Cardiac muscle cell (in vitro differentiated cells and primary cell): ENCODE data around the gene PCDH9. TPM values are rescaled to one million over a fixed set of nuclear protein-coding genes. Genes with fewer than 3 reads are reported as not detected.

Experiments used
- DNase-seq, 2 donors: peaks; one replicate each; pipeline versions ENCODE4 v3.0.0 to v3.0.0-alpha.2; 2010 to 2017; ENCODE audit warnings: low read depth in 1 of 2, low spot score in 1 of 2
- H3K27ac ChIP-seq: fragments of 200-600 bp; sonication (generic); 2 replicates; pipeline ENCODE4 v1.5.1; 2016
- H3K27me3 ChIP-seq: fragments of 200-600 bp; sonication (generic); 2 replicates; pipeline ENCODE4 v1.6.0; 2016; ENCODE audit warnings: control low read depth
- H3K36me3 ChIP-seq: fragments of 200-600 bp; sonication (generic); 2 replicates; pipeline ENCODE4 v1.5.1; 2016; ENCODE audit warnings: control low read depth
- H3K4me1 ChIP-seq: fragments of 200-600 bp; sonication (generic); 2 replicates; pipeline ENCODE4 v1.8.1; 2017; ENCODE audit warnings: low read depth, mild to moderate bottlenecking, mixed run types
- H3K4me3 ChIP-seq: fragments of 200-600 bp; sonication (generic); 2 replicates; pipeline ENCODE4 v1.5.1; 2016; ENCODE audit warnings: mild to moderate bottlenecking
- H3K9me3 ChIP-seq: fragments of 200-600 bp; sonication (generic); 2 replicates; pipeline ENCODE4 v1.5.1; 2017; ENCODE audit warnings: low read depth, mild to moderate bottlenecking, control low read depth
- polyA plus RNA-seq: library from polyadenylated mRNA; unstranded; fragments of >200 nt; fragmentation: Nextera tagmentation; extraction: Ambion mirVana; gene quantifications from 2 replicates; pipeline ENCODE4 v1.2.1, GENCODE V29; 2016
- total RNA-seq: library from RNA; depleted of rRNA; stranded (reverse); fragments of >200 nt; gene quantifications from 2 replicates; pipeline ENCODE4 v1.2.3, GENCODE V29; 2016
- TF ChIP-seq, protein P1 (sequence below): IDR thresholded peaks from 2 replicates; pipeline ENCODE4 v1.5.1; 2012; ENCODE audit warnings: low read depth, mild to moderate bottlenecking, low read length

Gene PCDH9
- total and polyA plus RNA-seq, 2 experiments from 2014 or later, result 1.6 to 2.3 TPM

DNA sequence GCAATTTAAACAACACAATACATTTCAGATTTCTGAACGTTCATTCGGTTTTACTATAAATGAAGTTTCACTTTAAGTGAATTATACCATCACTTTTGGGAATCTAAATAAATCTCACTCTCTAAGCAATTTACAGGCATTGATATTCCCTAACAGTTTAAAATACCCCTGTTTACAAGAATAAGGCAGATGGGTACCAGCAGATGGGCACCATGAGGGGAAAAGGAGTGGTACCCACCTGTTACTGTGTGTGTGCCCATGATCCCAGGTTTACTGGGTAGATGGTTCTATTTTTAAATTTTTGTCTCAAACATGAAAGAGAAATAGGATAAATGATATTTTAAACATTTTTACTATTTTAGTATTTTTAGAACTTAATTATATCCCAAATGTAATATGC lies 212.9 kb downstream of the PCDH9 start:
- H3K9me3 ChIP-seq, result no peaks in the 10 kb centered on the region
- H3K4me3 ChIP-seq, result no peak overlapping the region
- TF ChIP-seq, protein P1, sequence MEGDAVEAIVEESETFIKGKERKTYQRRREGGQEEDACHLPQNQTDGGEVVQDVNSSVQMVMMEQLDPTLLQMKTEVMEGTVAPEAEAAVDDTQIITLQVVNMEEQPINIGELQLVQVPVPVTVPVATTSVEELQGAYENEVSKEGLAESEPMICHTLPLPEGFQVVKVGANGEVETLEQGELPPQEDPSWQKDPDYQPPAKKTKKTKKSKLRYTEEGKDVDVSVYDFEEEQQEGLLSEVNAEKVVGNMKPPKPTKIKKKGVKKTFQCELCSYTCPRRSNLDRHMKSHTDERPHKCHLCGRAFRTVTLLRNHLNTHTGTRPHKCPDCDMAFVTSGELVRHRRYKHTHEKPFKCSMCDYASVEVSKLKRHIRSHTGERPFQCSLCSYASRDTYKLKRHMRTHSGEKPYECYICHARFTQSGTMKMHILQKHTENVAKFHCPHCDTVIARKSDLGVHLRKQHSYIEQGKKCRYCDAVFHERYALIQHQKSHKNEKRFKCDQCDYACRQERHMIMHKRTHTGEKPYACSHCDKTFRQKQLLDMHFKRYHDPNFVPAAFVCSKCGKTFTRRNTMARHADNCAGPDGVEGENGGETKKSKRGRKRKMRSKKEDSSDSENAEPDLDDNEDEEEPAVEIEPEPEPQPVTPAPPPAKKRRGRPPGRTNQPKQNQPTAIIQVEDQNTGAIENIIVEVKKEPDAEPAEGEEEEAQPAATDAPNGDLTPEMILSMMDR, result no peak
- DNase-seq, result no peak
- no peak overlapping the region for H3K27ac ChIP-seq
- H3K27me3 ChIP-seq, result no peaks in the 10 kb centered on the region
- no peaks in the 10 kb centered on the region for H3K4me1 ChIP-seq
- no peaks in the 10 kb centered on the region for H3K36me3 ChIP-seq

- no peak overlapping the region for H3K27ac ChIP-seq
- TF ChIP-seq, protein P1, result no peak
- DNase-seq, result no peak
- H3K27me3 ChIP-seq, result no peaks in the 10 kb centered on the region
- H3K4me1 ChIP-seq, result no peaks in the 10 kb centered on the region
- H3K9me3 ChIP-seq, result no peaks in the 10 kb centered on the region
- no peak overlapping the region for H3K4me3 ChIP-seq
- H3K36me3 ChIP-seq, result no peaks in the 10 kb centered on the region
Measured at GRCh38 chr13:67015976-67016600, 214.0 kb downstream of the PCDH9 start.

- Histone ChIP-seq H3K4me3 (no peak overlapping the region), H3K4me1 (no peaks in the 10 kb centered on the region), H3K27me3 (no peaks in the 10 kb centered on the region), H3K27ac (no peak overlapping the region), H3K9me3 (no peaks in the 10 kb centered on the region), H3K36me3 (no peaks in the 10 kb centered on the region)
- TF ChIP-seq, protein P1, result no peak
- DNase-seq, result no peak
Measured at GRCh38 chr13:67014399-67014798, 215.7 kb downstream of the PCDH9 start.

DNA sequence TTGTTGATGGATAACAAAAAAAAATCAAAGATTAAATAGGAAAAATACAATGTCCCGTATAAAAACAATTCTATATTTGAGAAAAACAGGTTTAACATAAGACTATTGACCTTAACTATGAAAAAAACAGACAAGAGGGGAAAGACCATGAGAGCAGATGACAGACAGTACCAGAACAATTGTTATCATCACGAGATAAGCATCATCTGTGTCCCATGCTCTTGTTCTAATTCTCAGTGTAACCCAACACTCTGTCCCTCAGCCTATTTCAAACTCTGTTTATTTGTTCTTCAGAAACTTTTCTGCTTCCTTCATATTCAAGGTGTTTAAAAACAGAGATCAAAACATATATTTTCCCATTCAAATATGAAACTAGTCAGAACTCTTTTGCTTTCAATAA lies 216.4 kb downstream of the PCDH9 start:
- H3K9me3 ChIP-seq, result no peaks in the 10 kb centered on the region
- H3K36me3 ChIP-seq, result no peaks in the 10 kb centered on the region
- TF ChIP-seq, protein P1, result no peak
- H3K27ac ChIP-seq, result no peak overlapping the region
- no peaks in the 10 kb centered on the region for H3K27me3 ChIP-seq
- DNase-seq, result no peak
- H3K4me1 ChIP-seq, result no peaks in the 10 kb centered on the region
- no peak overlapping the region for H3K4me3 ChIP-seq

- no peak for DNase-seq
- H3K4me1 ChIP-seq, result no peaks in the 10 kb centered on the region
- no peak overlapping the region for H3K4me3 ChIP-seq
- no peaks in the 10 kb centered on the region for H3K27me3 ChIP-seq
- no peak overlapping the region for H3K27ac ChIP-seq
- TF ChIP-seq, protein P1, result no peak
- H3K9me3 ChIP-seq, result no peaks in the 10 kb centered on the region
- no peaks in the 10 kb centered on the region for H3K36me3 ChIP-seq
Measured at GRCh38 chr13:67008075-67008668, 222.0 kb downstream of the PCDH9 start.
